Stimulated activated CD4-positive, alpha-beta T cell treated with anti-CD3 and anti-CD28 coated beads, TNF-alpha, amount 100 ng/mL, for 4 hours (primary cell): Measurements from ENCODE around the gene VAMP3.
"Not testable (repeated sequence)": the region's sequence is repeated elsewhere in the genome, so short reads cannot be mapped to it uniquely, and the experiment has no call there.

Source experiments
- DNase-seq, 3 experiments: peaks; one replicate each; pipeline ENCODE4 v3.0.0-alpha.2; 2020; ENCODE audit warnings: low read depth in 3 of 3

VAMP3 gene

GRCh38 chr1:7768583-7768982 lies 2.5 kb upstream of the VAMP3 start:
- no peak for DNase-seq

DNA sequence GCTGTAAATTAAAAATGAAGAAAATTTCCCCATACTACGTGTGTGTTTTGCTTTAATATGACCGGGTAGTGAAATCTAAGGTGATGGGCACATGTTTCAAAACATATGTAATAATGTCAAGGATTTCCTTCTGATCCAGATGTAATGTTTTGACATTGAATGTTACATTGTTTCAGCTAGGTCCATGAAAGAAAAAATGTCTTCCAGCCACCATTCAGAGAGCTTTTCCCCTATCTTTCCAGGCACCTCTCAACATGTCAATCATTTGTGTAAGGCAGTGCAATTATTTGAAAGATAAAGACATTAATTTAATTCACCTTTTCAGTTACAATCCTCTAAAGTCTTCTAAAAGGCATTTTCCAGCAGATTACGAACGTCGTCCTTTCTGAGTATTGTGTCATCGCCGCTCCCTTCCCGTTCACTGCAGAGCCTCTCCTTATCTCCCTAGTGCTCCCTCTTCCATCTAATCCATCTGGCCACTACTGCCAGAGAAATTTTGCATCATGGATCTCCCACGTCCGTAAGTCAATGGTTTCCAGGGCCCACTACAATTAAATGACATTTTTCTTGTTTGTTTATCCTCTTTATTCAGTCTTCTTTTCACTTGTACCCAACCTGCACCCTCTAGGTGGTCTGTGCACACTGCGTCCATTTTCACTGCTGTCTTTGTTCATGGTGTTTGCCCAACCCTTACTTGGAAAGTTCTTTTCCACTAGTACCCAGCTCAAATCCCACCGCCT lies 1.3 kb upstream of the VAMP3 start:
- no peak for DNase-seq

- no peak for DNase-seq
Measured at GRCh38 chr1:7770669-7770996, 463 bp upstream of the VAMP3 start.

DNA sequence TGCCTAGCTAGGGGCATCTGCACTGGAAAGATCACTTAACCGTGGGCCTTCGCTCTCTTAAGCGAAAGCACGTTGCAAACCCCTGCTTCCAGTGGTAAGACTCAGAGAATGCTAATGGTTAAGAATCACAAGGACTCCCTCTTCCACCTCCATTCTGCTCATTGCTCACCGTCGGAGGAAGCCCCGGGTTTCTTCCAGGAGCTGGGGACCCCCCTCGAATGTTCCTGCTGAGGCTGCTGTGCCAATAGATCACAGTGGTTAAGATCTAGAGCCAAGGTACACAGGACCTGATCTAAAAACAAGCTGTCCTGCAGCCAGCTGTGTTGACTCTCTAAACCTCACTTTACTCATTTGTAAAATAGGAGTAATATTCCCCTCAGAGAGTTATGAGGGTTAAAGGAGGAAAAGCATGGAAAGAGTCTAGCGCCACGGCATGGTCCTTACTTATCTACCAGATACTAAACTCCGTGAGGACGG lies 765 bp downstream of the VAMP3 start:
- no peak for DNase-seq

DNA sequence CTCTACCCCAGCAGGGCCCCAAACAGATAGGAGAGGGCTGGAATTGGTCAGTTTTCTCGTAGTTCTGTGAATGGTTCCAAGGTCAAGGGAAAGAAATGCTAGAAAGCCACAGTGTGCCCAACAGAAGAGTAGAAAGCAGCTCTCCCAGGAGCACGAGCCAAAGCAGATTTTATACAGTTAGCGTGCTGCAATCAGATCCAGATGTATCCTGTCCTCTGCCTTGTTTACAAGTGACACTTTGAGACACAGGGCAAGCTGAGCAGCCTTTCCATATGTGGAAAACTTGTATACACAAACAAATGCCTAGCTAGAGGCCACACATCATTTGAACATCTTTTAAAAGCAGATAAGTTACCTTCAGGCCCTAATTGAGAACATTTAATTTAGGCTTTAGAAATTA lies 6.5 kb downstream of the VAMP3 start:
- no peak for DNase-seq

DNA sequence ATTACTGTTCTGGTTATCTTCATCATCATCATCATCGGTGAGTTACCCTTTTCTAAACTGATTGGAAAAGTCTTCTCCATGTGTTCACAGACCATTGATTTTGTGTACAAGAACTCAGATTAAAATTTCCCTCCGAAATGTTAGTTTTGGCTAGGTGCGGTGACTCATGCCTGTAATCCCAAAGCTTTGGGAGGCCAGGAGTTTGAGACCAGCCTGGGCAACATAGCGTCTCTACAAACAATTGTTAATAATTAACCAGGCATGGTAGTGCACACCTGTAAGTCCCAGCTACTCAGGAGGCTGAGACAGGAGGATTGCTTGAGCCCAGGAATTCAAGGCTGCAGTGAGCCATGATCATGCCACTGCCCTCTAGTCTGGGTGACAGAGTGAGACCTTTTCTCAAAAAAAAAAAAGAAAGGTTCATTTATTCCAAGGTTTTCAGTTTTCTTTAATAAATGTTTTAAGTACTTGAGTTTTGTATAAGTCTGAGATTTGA lies 7.1 kb downstream of the VAMP3 start:
- DNase-seq, result no peak

DNA sequence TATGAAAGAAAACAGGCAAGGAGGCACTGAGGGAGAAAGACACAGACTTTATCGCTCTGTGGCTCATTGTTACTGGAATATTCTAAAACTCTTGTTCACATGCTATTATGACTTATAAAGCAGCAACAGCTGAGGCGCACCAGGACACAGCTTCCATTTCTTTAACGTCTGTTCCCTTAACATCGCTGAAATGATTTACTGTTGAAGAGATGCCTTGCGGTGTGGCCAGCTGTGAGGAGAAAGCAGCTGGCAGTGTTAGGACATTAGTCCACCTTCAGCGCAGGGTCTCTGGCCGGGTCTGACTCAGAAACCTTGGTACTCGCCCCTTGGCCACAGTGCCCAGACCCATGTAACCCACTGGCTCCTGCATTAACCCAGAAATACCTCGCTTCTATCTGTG lies 9.9 kb downstream of the VAMP3 start:
- DNase-seq, result no peak

DNA sequence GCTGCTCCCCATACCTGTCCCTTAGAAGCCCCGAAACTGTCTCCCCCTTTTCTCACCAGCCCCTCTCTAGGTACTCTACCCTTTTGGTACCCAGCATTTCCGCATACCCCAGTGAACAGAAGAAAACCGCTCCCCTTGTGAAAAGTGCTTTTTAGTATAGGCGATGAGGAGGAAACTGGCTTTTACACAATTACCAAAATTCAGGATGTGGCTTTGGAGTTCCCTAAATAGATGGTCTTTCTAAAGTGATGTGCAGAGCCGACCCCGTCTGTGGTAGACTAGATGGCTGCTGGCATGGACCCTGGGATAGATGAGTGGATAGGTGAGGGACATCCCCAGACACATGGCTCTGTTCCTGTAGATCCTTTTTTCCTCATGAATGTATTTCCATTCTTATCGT lies 10.4 kb downstream of the VAMP3 start:
- no peak for DNase-seq

DNA sequence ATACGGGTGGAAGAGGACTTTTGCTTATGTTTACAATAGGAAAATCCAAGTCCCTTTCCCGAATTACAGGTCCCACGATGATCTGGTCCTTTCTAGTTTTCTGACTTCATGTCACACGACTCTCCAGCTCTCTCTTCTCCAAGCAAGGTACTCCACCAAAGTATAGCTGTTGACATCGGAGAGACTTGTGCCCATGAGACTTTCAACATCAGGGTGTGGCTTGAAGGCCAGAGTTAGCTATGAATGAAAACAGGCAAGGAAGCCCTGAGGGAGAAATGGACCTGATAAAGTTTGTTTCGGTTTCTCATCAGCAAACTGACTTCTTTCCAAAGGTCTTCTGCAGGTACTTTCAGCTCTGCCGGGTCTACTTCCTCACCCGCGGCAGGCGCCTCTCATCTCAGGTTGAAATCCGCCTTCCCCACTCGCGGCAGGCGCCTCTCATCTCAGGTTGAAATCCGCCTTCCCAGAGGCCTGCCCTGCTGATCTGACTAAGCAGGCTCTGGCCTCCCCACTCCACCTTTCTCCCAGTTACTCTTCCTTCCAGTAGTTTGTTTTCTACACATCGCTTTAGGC lies 10.9 kb downstream of the VAMP3 start:
- DNase-seq, result no peak

DNA sequence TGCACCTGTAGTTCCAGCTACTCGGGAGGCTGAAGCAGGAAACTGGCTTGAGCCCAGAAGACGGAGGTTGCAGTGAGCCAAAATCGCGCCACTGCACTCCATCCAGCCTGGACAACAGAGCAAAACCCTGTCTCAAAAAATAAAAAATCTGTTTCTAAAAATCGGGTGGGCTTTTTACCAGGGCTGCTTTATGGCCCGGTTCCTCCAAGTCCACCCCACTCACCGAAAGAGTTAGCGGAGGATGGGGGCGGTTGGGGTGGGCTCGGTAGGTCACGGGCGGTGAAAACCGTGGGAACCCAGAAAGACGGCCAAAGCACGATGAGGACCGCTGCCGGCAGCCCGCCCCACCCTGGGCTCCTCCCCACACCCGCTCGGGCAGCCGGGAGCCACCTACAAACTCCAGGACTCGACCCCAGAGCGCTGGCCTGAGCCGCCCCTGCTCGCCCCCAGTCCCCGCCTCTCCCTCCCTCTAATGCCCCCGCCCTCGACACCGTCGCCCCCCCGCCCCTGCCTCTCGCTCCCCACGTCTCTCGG lies 12.1 kb downstream of the VAMP3 start:
- peak in 2 of 3 experiments; percentile 17 to 23 for DNase-seq

DNA sequence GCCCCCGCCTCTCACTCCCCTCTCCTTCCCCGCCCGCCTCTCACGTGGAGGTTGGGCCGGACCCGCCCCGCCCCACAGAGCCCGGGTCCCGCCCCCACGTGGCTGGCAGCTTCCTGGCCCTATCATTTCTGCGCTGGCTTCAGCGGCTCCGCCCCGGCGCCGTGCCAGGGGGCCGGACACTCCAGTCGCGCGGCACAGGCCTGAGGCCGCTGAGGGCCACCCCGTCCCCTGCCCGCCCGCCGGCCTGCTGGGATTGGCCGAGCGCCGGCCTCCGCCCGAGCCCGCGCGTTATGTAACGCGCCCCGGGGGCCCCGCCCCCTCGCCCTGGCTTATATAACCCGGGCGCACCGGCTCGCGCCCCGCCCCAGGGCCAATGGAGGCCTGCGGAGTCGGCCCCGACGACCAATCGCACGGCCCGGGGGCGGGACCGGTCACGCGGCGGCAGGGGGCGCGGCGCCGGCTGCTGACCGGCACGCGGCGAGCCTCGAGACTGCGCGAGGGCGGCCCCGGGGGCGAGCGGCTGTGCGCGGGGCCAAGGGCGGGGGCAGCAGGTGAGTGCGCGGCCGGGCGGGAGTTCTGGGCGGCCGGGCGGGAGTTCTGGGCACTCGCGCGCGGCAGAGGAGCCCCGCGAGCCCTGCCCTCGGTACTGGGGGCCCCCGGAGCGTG lies 12.9 kb downstream of the VAMP3 start, which contains the start of gene PER3:
TSS of gene PER3 (plus strand) at position 466 of the 666 bp plus-strand sequence. CDS start 587 bp downstream, outside the sequence.
- peak; percentile 83 to 89 (median 86) for DNase-seq

DNA sequence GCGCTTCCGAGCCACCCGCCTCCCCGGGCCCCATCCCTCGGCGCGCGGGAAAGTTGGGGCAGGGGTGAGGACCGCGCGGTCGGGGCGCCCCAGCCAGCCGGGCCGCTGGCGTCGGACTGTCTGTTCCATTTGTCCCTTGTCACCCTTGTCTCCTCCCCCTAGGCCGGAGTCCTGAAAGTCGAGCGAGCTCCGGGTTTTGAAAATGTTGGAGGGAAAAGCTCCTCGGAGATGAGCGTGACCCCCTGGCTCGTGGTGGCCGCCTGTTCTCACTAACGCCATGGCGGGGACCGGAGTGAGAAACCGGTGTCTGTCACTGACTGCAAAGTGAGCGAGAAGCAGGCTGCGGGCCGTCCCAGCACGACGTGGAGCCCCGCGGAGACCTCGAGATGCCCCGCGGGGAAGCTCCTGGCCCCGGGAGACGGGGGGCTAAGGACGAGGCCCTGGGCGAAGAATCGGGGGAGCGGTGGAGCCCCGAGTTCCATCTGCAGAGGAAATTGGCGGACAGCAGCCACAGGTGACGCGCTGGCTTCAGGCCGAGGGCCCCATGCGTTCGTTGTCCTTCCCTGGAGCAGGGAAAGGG lies 13.5 kb downstream of the VAMP3 start:
- DNase-seq, result no peak

DNA sequence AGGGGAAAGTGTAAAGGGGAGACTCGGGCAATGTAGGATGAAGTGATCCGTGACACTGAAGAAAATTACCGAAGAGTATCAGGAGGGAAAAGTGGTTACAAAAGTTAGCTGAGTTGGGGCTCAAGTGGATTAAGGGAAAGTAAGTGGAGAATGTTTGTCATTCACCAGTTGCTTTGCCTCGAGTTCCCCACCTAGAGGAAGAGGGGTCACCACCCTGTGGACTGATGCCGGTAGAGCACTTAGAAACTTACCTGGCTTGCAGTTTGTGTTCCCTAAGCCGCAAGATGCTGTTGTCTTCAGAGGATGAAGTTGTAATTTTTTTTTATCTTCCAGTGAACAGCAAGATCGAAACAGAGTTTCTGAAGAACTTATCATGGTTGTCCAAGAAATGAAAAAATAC lies 14.0 kb downstream of the VAMP3 start:
- DNase-seq, result no peak

GRCh38 chr1:7786795-7787194 lies 15.7 kb downstream of the VAMP3 start:
- DNase-seq, result no peak

DNA sequence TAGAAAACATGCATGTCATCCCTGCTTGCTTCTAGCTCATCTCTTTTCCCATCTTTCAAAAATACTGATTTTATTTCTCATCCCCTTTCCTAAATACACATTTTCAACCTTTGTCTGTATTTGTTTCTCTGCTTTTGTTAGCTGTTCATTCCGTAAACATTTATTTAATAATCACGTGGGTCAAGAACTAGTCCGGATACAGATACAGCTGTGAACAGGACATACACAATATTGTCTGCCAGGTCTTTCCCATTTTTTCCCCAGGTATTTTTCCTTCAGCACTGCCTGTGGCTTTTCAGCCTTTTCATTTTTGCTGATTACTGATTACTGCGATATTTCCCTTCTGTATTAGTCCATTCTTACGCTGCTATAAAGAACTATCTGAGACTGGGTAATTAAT lies 18.7 kb downstream of the VAMP3 start:
- no peak for DNase-seq

GRCh38 chr1:7791027-7791426 lies 19.9 kb downstream of the VAMP3 start:
- not testable (repeated sequence) for DNase-seq

GRCh38 chr1:7795406-7795805 lies 24.3 kb downstream of the VAMP3 start:
- DNase-seq, result no peak

- no peak for DNase-seq
Measured at GRCh38 chr1:7805460-7805859, 34.4 kb downstream of the VAMP3 start.

- no peak for DNase-seq
Measured at GRCh38 chr1:7808253-7808844, 37.3 kb downstream of the VAMP3 start.

DNA sequence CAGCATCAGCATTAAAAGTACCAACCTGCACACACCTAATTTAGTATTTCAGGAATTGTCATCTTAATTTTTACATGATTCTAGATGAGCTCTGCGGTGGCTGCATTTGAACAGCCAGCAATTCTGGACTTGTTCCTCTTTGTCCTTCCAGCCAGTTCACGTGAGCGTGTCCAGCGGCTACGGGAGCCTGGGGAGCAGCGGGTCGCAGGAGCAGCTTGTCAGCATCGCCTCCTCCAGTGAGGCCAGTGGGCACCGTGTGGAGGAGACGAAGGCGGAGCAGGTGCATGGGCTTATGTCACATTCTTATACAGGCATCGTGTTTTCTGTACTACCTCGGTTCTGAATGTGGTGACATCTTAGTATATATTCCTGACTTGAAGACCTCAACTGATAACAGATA lies 38.6 kb downstream of the VAMP3 start:
- no peak for DNase-seq

DNA sequence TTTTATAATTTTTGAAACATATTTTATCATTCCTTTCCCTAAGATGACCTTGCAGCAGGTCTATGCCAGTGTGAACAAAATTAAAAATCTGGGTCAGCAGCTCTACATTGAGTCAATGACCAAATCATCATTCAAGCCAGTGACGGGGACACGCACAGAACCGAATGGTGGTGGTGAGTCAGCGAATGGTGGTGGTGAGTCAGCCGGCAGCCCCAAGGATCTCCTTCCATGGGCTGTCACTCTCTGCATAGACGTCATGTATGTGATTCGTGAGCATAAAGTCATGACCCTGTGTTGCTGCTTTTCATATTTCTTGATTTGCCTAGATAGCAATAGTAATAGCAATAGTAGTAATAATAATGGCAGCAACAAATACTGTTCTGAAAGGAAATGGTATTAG lies 39.3 kb downstream of the VAMP3 start:
- DNase-seq, result no peak

- DNase-seq, result no peak
Measured at GRCh38 chr1:7811476-7811875, 40.4 kb downstream of the VAMP3 start.
